Upper lobe of right lung (tissue), 1 donor: ENCODE results near the gene LRMDA. TPM values are rescaled to one million over a fixed set of nuclear protein-coding genes. Genes with fewer than 3 reads are reported as not detected.

Source experiments
- ATAC-seq: fragments of 200-7000 bp; cut with Tn5 transposase; one replicate; pipeline ENCODE4 v1.9.1; 2020; ENCODE audit warnings: mild to moderate bottlenecking, moderate library complexity
- DNase-seq: peaks from one replicate; pipeline ENCODE4 v3.0.0-alpha.2; 2020
- H3K27ac ChIP-seq: fragments of 200-600 bp; one replicate; pipeline ENCODE4 v1.8.0; 2022
- H3K27me3 ChIP-seq: fragments of 200-600 bp; one replicate; pipeline ENCODE4 v1.8.0; 2022; ENCODE audit warnings: mild to moderate bottlenecking
- H3K36me3 ChIP-seq: fragments of 200-600 bp; one replicate; pipeline ENCODE4 v1.8.0; 2022
- H3K4me1 ChIP-seq: fragments of 200-600 bp; one replicate; pipeline ENCODE4 v1.8.0; 2022
- H3K4me3 ChIP-seq: fragments of 200-600 bp; one replicate; pipeline ENCODE4 v1.8.0; 2022; ENCODE audit warnings: mild to moderate bottlenecking
- H3K9me3 ChIP-seq: fragments of 200-600 bp; one replicate; pipeline ENCODE4 v1.8.0; 2022
- intact Hi-C: fragments of 100-400 bp; cut with DNase I; formaldehyde crosslinking; loops from one replicate; pipeline ENCODE4 v1.11.0; 2022
- total RNA-seq: library from RNA; stranded (reverse); fragmentation: NEBNext Ultra II Directional; extraction: Animal tissue kit (Norgen Biotek cat#: 25700); gene quantifications from one replicate; pipeline ENCODE4 v1.2.1, GENCODE V29; 2021
- TF ChIP-seq, protein P1 (sequence below): fragments of 200-600 bp; IDR thresholded peaks from one replicate; pipeline ENCODE4 v1.8.0; 2022; ENCODE audit warnings: antibody characterized with exemption
- donor health status: DM: no; HTN: yes; CAD: no; lungs with severe emphysema.

Gene LRMDA
- total RNA-seq, 1 donor from 2014 or later, result 20.0 TPM

DNA sequence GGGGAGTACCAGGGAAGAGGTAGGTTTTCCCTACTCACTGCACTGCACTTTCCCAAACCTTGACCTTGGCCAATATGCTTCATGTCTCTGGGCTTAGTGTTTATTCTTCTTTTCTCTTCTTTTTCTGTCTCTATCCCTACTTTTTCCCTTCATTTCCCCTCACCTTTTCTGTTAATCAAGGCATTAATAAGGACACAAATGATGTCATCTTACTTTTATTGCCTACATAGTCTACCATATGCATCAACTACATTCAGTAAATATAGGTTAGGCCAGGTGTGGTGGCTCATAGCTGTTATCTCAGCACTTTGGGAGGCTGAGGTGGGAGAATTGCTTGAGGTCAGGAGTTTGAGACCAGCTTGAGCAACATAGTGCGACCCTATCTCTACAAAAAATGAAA lies 16.9 kb upstream of the LRMDA start:
- no peak overlapping the region for H3K27ac ChIP-seq
- no peak for ATAC-seq

DNA sequence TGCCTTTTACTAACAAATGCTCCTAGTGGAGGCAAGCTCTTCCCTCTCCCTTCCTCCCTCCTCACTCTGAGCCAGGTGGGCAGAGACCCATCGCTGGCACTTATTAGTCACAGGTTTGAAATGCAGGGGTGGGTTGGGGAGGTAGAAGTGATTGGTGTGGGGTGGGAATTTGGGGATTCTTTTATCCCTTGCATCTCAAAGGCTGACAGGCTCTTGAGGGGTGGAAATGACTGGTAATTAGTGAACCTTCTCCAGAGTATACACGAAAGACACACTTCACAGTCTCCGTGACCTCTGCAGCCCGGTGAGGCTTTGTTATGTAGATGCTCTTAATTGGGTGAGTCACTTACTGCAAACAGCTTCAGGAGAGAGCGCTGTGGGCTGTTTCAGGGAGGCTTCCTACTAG lies 13.9 kb upstream of the LRMDA start:
- Histone ChIP-seq H3K9me3 (no peaks in the 10 kb centered on the region), H3K27me3 (no peaks in the 10 kb centered on the region), H3K36me3 (no peaks in the 10 kb centered on the region), H3K4me3 (no peak overlapping the region), H3K4me1 (no peaks in the 10 kb centered on the region), H3K27ac (no peak overlapping the region)
- intact Hi-C loops, result no loop called here
- peak; percentile 11 for DNase-seq
- ATAC-seq, result peak; percentile 46
- TF ChIP-seq, protein P1, sequence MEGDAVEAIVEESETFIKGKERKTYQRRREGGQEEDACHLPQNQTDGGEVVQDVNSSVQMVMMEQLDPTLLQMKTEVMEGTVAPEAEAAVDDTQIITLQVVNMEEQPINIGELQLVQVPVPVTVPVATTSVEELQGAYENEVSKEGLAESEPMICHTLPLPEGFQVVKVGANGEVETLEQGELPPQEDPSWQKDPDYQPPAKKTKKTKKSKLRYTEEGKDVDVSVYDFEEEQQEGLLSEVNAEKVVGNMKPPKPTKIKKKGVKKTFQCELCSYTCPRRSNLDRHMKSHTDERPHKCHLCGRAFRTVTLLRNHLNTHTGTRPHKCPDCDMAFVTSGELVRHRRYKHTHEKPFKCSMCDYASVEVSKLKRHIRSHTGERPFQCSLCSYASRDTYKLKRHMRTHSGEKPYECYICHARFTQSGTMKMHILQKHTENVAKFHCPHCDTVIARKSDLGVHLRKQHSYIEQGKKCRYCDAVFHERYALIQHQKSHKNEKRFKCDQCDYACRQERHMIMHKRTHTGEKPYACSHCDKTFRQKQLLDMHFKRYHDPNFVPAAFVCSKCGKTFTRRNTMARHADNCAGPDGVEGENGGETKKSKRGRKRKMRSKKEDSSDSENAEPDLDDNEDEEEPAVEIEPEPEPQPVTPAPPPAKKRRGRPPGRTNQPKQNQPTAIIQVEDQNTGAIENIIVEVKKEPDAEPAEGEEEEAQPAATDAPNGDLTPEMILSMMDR, result no peak

More for the DNA sequence above, 16.9 kb upstream of the LRMDA start:
- Histone ChIP-seq H3K36me3 (no peaks in the 10 kb centered on the region), H3K27me3 (no peaks in the 10 kb centered on the region), H3K9me3 (no peaks in the 10 kb centered on the region), H3K4me1 (peaks cover 7% of the 10 kb centered on the region), H3K4me3 (no peak overlapping the region)
- intact Hi-C loops, result no loop called here
- TF ChIP-seq, protein P1, result no peak
- DNase-seq, result no peak

- no peaks in the 10 kb centered on the region for H3K27me3 ChIP-seq
- no peaks in the 10 kb centered on the region for H3K9me3 ChIP-seq
- intact Hi-C loops, result no loop called here
- no peak for DNase-seq
- ATAC-seq, result no peak
- no peaks in the 10 kb centered on the region for H3K36me3 ChIP-seq
- H3K4me3 ChIP-seq, result no peak overlapping the region
- TF ChIP-seq, protein P1, result no peak
- no peaks in the 10 kb centered on the region for H3K4me1 ChIP-seq
- no peak overlapping the region for H3K27ac ChIP-seq
Observed at GRCh38 chr10:75418293-75418692, 13.1 kb upstream of the LRMDA start.

DNA sequence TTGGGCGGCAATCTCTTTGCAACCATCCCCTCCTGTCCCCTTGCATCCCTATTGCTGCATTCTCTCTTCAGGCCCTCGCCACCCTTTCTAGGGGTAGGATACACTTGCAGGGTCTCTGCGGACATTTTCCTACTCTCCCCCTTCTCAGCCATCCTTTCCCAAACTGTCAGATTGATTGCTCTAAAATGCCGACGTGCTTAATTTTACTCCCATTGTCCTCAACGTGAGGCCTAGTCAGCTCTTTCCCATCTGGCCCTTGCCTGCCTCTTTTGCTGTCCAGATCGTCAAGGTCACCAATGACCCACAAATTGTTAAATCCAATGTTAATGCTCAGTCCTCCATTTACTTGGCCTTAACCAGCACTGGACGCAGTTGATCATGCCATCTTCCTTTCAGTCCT lies 12.7 kb upstream of the LRMDA start:
- no peaks in the 10 kb centered on the region for H3K4me1 ChIP-seq
- no peak overlapping the region for H3K27ac ChIP-seq
- intact Hi-C loops, result no loop called here
- H3K9me3 ChIP-seq, result no peaks in the 10 kb centered on the region
- TF ChIP-seq, protein P1, result no peak
- no peaks in the 10 kb centered on the region for H3K36me3 ChIP-seq
- H3K27me3 ChIP-seq, result no peaks in the 10 kb centered on the region
- H3K4me3 ChIP-seq, result no peak overlapping the region
- ATAC-seq, result no peak
- DNase-seq, result no peak

DNA sequence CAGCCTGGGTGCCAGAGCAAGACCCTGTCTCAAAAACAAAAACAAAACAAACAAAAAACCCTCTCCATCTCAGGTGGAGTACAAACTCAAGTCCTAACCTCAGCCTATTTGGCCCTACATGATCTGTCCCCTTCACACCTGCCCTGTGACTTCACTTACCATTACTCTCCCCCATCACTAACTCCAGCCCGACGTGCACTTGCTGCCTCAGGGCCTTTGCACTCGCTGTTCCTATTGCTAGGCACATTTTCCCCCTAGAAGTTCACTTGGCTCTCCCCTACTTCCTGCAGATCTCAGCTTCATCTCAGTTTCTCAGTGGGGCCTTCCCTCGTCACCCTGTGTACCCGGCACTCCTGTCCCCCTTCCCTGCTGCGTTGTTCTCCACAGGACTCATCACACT lies 8.5 kb upstream of the LRMDA start:
- no peak for ATAC-seq
- Histone ChIP-seq H3K4me3 (no peak overlapping the region), H3K27ac (no peak overlapping the region), H3K4me1 (peaks cover 9% of the 10 kb centered on the region), H3K27me3 (no peaks in the 10 kb centered on the region), H3K9me3 (no peaks in the 10 kb centered on the region), H3K36me3 (no peaks in the 10 kb centered on the region)
- DNase-seq, result no peak
- TF ChIP-seq, protein P1, result no peak
- intact Hi-C loops, result no loop called here

GRCh38 chr10:75424571-75424970 lies 6.9 kb upstream of the LRMDA start:
- Histone ChIP-seq H3K4me1 (peaks cover 15% of the 10 kb centered on the region), H3K36me3 (no peaks in the 10 kb centered on the region), H3K9me3 (no peaks in the 10 kb centered on the region), H3K4me3 (no peak overlapping the region), H3K27ac (no peak overlapping the region), H3K27me3 (no peaks in the 10 kb centered on the region)
- intact Hi-C loops, result no loop called here
- ATAC-seq (peak; percentile 59), DNase-seq (no peak)
- TF ChIP-seq, protein P1, result no peak
